HG03469 (cell line): Measurements from ENCODE around the gene SLC30A7.
A peak's percentile ranks its signal among the peaks of the same experiment; 100 is the strongest.

Experiments used
- ATAC-seq: cut with Tn5 transposase; IDR thresholded peaks from one replicate; pipeline ENCODE4 v1.9.1; 2021; ENCODE audit warnings: mild to moderate bottlenecking, moderate library complexity, moderate number of reproducible peaks; ENCODE audit not compliant: unreplicated experiment

The SLC30A7 gene

GRCh38 chr1:101022294-101022693 is 126.4 kb downstream of the SLC30A7 start:
- ATAC-seq, result no peak

- ATAC-seq, result peak; percentile 15
These were observed 129.4 kb downstream of the SLC30A7 start for GRCh38 chr1:101025283-101025656.

- ATAC-seq, result peak; percentile 53
These were observed 130.0 kb downstream of the SLC30A7 start, which contains the start of gene DPH5 for GRCh38 chr1:101025657-101026429. DPH5 (minus strand) TSS chr1:101025784; CDS start chr1:101025443, 341 bp downstream.

GRCh38 chr1:101026430-101026788 is 130.5 kb downstream of the SLC30A7 start:
- ATAC-seq, result no peak

GRCh38 chr1:101027194-101027772 is 131.4 kb downstream of the SLC30A7 start:
- ATAC-seq, result no peak

GRCh38 chr1:101028466-101028865 is 132.6 kb downstream of the SLC30A7 start:
- no peak for ATAC-seq

- no peak for ATAC-seq
These were observed 133.3 kb downstream of the SLC30A7 start for GRCh38 chr1:101029184-101029583.

GRCh38 chr1:101030881-101031280 is 135.0 kb downstream of the SLC30A7 start:
- ATAC-seq, result no peak
